ENCODE measurements around the gene ABCG2. TPM values are rescaled to one million over a fixed set of nuclear protein-coding genes. Genes with fewer than 3 reads are reported as not detected.

ABCG2 gene
- total RNA-seq, 2 donors from 2014 or later, result 1.0 to 2.9 TPM

DNA sequence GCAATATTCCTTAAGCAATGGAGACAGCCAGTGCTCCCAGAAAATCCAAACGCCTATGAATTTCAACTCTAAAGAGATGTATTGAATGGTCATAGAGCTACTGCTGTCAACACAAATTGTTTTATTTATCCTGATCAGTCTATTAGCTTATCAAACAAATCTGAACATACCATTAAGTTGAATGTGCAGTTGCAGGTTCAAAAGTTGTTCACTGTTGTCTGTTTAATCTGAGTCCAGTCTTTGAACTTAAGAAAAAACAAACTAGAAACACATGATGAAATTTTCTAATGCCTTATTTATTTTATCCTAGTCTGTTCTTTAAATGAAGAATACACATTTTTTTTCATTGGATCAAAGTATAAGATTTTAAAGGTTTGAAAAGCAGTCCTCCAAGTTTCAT is 77.8 kb downstream of the ABCG2 start:
- Histone ChIP-seq H3K9me3 (no peaks in the 10 kb centered on the region), H3K27me3 (no peaks in the 10 kb centered on the region), H3K4me3 (no peak overlapping the region), H3K36me3 (peaks cover 16% of the 10 kb centered on the region), H3K4me1 (no peaks in the 10 kb centered on the region), H3K27ac (no peak overlapping the region)
- TF ChIP-seq, protein P1, sequence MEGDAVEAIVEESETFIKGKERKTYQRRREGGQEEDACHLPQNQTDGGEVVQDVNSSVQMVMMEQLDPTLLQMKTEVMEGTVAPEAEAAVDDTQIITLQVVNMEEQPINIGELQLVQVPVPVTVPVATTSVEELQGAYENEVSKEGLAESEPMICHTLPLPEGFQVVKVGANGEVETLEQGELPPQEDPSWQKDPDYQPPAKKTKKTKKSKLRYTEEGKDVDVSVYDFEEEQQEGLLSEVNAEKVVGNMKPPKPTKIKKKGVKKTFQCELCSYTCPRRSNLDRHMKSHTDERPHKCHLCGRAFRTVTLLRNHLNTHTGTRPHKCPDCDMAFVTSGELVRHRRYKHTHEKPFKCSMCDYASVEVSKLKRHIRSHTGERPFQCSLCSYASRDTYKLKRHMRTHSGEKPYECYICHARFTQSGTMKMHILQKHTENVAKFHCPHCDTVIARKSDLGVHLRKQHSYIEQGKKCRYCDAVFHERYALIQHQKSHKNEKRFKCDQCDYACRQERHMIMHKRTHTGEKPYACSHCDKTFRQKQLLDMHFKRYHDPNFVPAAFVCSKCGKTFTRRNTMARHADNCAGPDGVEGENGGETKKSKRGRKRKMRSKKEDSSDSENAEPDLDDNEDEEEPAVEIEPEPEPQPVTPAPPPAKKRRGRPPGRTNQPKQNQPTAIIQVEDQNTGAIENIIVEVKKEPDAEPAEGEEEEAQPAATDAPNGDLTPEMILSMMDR (IDR thresholded peaks at IDR 0.05), result no peak
- no peak for DNase-seq (ENCODE audit: low spot score)

DNA sequence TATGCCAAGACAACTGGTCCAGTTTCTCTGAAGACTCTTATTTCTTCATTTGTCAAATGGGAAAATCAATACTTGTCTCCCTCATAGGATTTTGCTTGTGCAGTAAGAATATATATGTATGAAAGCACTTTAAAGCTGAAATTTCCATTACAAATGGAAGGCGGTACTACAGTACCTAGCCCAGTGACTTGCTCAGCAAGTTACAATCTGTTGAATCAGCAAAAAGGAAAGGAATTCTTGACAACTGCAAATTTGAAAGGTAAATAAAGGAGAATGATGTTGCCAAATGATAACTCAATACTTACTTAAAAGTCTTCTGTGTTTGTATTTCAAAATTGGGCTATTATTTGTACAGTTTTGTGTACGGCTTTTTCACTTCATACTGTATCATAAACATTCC is 79.9 kb downstream of the ABCG2 start:
- Histone ChIP-seq H3K4me3 (no peak overlapping the region), H3K4me1 (no peaks in the 10 kb centered on the region), H3K36me3 (peaks cover 36% of the 10 kb centered on the region), H3K27ac (no peak overlapping the region), H3K9me3 (no peaks in the 10 kb centered on the region), H3K27me3 (no peaks in the 10 kb centered on the region)
- TF ChIP-seq, protein P1 (IDR thresholded peaks at IDR 0.05), result no peak
- DNase-seq (ENCODE audit: low spot score), result no peak

DNA sequence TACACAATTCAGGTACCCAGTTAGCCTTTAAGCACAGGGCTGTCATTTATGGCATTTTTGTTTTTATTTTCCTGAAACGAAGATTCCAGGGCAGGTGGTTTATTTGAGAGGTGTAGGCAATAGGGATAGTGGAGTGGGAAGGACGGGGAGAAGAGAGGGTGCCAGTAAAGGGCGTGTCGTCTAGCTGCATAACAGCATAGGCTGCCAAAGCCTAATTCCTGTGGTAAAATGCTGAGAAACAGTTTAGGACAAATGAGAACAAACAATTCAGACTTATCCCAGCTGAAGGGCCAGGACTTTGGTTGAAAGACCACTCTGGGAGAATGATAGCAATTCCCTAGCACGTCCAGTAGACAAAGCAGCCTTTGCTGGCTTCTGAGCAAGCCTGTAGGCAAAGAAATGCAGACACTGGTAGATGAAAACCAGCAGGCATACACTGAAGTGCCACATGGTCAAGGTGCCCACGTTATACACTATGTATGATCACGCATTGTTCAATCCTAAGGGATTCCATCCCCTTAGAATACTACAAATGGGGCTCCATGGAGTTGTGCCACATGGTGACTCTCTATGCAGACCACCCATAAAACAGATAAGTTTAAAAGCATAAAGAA is 80.4 kb downstream of the ABCG2 start:
- no peak for DNase-seq (ENCODE audit: low spot score)
- Histone ChIP-seq H3K36me3 (peaks cover 39% of the 10 kb centered on the region), H3K9me3 (no peaks in the 10 kb centered on the region), H3K4me3 (no peak overlapping the region), H3K27ac (no peak overlapping the region), H3K4me1 (no peaks in the 10 kb centered on the region), H3K27me3 (no peaks in the 10 kb centered on the region)
- TF ChIP-seq, protein P1 (IDR thresholded peaks at IDR 0.05), result no peak

DNA sequence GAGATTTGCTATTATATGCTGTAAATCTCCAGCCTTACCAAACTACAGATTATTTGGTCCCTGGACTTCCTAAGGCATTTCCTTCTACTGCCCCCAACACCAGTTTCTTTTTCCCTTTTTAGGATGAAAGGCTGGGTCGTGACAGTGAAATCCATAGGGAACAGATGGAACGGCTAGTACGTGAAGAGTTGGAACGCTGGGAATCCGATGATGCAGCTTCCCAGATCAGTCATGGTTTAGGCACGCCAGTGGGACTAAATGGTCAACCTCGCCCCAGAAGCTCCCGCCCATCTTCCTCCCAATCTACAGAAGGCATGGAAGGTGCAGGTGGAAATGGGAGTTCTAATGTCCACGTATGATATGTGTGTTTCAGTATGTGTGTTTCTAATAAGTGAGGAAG is 83.1 kb downstream of the ABCG2 start:
- no peaks in the 10 kb centered on the region for H3K4me1 ChIP-seq
- no peak overlapping the region for H3K27ac ChIP-seq
- TF ChIP-seq, protein P1 (IDR thresholded peaks at IDR 0.05), result no peak
- peaks cover 0 to 4% of the 10 kb centered on the region in 2 donors for H3K9me3 ChIP-seq
- peaks cover 64% of the 10 kb centered on the region for H3K36me3 ChIP-seq
- DNase-seq (ENCODE audit: low spot score), result no peak
- no peak overlapping the region for H3K4me3 ChIP-seq
- no peaks in the 10 kb centered on the region for H3K27me3 ChIP-seq

DNA sequence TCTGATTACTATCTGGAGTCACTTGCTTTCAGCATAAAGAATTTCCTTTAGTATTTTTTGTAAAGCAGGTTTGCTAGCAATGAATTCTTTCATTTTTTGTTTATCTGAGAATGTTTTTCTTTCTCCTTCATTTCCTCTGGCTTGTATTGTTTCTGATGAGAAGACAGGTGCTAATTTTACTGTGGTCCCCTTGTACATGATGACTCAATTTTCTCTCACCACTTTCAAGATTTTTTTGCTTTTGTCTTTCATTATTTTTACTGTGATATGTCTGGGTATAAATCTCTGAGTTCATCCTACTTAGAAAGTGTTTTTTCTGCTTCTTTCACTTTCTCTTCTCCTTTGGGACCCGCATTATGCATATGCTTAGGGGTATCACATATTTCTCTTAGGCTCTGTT is 88.4 kb downstream of the ABCG2 start:
- H3K27ac ChIP-seq, result no peak overlapping the region
- no peak for DNase-seq (ENCODE audit: low spot score)
- TF ChIP-seq, protein P1 (IDR thresholded peaks at IDR 0.05), result no peak
- H3K27me3 ChIP-seq, result no peaks in the 10 kb centered on the region
- no peak overlapping the region for H3K4me3 ChIP-seq
- H3K36me3 ChIP-seq, result peaks cover 93% of the 10 kb centered on the region
- peaks cover 0 to 14% of the 10 kb centered on the region in 2 donors for H3K9me3 ChIP-seq
- no peaks in the 10 kb centered on the region for H3K4me1 ChIP-seq

DNA sequence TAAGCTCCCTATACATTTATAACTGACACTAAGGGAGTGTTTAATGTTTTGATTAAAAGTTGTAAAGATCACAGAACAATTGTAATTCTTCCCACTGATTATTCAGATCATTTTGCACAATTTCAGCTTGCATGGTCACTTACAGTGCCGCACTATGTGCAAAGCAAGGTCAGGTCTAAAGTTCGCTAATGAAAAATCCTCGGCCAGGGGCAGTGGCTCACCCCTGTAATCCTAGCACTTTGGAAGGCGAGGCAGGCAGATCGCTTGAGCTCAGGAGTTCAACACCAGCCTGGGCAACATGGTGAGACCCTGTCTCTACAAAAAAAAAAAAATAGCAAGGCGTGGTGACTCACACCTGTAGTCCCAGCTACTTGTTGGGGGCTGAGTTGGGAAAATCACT is 94.0 kb downstream of the ABCG2 start:
- TF ChIP-seq, protein P1 (IDR thresholded peaks at IDR 0.05), result no peak

More for the DNA sequence above, 94.0 kb downstream of the ABCG2 start:
- Histone ChIP-seq H3K27me3 (no peaks in the 10 kb centered on the region), H3K36me3 (peaks cover 70% of the 10 kb centered on the region), H3K27ac (no peak overlapping the region), H3K9me3 (peaks cover 0 to 10% of the 10 kb centered on the region in 2 donors), H3K4me3 (no peak overlapping the region), H3K4me1 (no peaks in the 10 kb centered on the region)
- DNase-seq (ENCODE audit: low spot score), result no peak

Measured in right atrium auricular region (tissue), 2 donors.